NCI-H1436 treated with DMSO at 0.1 percent for 48 hours (cell line): ENCODE results near the gene ATP8B4.
"Not testable (repeated sequence)": the region's sequence is repeated elsewhere in the genome, so short reads cannot be mapped to it uniquely, and the experiment has no call there.

ENCODE experiments used
- DNase-seq: peaks from one replicate; lab custom pipeline; 2025; lab: John Stamatoyannopoulos, UW

Gene ATP8B4

GRCh38 chr15:50017522-50017921 lies 101.5 kb downstream of the ATP8B4 start:
- no peak for DNase-seq

- DNase-seq: no peak
These were observed 102.1 kb downstream of the ATP8B4 start for GRCh38 chr15:50016951-50017350.

DNA sequence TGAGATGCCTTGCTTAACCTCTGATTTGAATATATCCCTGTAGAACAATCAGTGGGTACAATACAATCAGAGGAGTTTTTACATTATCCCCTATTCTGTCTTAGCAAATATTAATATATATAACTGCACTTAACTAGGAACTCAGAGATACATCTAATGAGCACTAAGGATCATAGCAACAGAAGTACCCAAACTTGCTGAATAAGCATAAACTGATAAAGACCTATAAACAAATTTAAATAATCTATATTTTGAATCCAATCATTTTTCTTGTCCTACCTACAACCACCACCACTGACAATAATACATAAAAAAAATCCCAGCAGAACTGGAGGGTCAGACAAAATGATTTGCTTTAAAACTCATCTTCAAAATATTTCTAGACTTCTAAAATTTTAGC lies 106.2 kb downstream of the ATP8B4 start:
- DNase-seq: no peak

DNA sequence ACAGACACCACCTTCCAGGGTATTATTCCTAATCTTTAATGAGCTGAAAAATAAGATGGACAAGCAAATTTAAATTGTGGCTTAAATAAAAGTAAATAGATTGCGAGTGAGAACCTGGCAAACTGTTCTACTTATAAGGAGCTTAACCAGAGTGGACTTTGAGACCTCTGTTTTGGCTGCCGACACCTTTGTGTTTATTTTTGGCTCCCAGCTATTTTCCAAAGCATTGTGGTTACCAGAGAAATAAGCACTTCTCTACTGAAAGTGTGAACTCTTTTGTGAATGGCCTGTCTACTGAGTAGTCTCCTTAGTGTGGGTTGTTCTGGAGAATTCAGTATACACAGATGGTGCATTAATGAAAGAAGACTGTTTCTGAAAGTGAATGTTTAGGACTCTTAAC lies 109.4 kb downstream of the ATP8B4 start:
- no peak for DNase-seq

GRCh38 chr15:50003786-50004334 lies 115.2 kb downstream of the ATP8B4 start:
- peak; percentile 17 for DNase-seq

DNA sequence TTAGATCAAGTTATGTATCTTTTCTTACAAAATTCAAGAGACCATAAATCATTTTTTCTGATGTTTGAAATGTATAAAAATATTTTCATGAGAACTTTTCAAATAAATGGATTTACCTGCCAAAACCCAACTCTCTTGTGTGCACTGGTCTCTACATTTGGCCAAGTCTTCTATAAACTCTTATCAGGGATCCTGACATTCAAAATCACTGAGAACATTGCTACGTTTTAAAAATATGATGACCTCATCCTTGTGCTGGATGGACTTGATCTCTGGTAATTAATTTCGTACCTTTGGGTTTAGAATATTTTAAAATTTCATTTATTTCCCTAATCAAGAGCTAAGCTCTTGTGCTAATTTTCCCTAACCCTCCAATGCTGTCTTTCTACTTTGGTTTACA lies 127.4 kb downstream of the ATP8B4 start:
- no peak for DNase-seq

DNA sequence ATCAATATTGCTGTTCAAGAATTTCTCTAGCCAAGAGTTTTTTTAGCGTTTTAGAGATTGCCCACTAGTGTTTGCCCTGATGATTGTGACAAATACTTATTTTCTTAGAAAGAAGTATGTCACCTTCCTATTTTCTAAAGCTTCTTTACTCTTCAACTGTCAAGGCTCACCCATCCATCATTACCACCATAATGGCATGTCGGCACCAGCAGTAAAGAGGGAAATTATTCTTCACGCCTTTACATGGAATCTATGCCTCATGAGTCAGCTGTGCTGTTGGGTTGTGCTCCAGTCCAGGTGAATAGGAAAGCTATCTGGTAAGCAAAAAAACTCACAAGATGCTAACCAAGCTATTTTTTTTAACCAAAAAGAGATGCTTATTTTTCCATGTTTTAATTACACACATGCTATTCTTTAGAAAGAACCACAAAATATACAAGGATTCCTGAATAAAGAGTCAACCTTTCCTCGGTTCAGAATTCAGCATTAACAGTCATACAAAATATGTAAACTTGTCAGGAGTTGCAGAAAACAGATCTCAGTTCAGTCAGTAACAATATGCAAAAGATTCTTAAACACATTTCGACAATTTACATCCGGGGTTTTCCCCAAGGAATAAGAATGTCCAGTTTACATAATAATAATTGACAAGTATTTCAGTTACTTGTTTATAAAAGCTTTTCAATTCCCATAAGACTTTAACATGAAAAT lies 128.0 kb downstream of the ATP8B4 start:
- DNase-seq: no peak

GRCh38 chr15:49989498-49989897 lies 129.5 kb downstream of the ATP8B4 start:
- DNase-seq: no peak

GRCh38 chr15:49988766-49989165 lies 130.3 kb downstream of the ATP8B4 start:
- DNase-seq: no peak

DNA sequence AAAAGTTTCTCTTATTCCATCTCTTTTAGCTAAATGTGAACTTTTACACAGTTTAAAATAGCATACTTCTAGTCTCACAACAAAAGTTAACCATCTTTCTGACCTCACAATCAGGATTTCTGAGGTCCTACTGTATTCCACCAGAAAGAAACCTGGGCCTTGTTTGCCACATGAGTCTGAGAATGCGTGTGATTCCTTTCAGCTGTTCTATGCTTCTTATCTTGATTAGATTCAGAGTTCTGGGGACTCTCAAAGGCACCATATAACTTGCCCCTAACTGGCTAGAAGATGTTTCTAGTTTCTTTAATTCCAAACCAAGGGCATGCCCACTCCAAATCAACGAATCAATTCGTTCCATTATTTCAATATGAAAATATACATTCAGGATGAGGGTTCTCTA lies 131.1 kb downstream of the ATP8B4 start:
- no peak for DNase-seq

- no peak for DNase-seq
These were observed 131.7 kb downstream of the ATP8B4 start for GRCh38 chr15:49987198-49987785.

- DNase-seq: no peak
These were observed 132.7 kb downstream of the ATP8B4 start for GRCh38 chr15:49986326-49986725.

DNA sequence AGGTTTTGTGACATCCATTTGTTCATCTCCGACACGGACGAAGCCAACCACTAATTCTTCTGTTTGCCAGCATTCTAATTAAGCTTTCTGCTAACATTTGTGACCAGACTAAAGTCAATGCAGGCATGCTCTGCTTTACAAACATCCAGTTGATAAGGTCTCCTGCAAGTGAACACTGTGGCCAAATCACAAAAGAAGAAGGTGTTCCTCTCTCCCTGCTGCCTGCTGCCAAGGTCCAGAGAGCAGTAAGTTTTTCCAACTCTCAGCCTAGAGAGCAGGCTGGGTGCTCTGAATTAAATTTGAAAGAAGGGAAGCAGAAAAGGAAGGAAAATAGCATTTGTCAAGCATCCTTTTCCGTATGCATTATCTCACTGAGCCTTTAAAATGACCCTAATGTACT lies 133.6 kb downstream of the ATP8B4 start:
- no peak for DNase-seq

- DNase-seq: no peak
These were observed 134.6 kb downstream of the ATP8B4 start for GRCh38 chr15:49984436-49984835.

- DNase-seq: no peak
These were observed 136.4 kb downstream of the ATP8B4 start for GRCh38 chr15:49982584-49982983.

DNA sequence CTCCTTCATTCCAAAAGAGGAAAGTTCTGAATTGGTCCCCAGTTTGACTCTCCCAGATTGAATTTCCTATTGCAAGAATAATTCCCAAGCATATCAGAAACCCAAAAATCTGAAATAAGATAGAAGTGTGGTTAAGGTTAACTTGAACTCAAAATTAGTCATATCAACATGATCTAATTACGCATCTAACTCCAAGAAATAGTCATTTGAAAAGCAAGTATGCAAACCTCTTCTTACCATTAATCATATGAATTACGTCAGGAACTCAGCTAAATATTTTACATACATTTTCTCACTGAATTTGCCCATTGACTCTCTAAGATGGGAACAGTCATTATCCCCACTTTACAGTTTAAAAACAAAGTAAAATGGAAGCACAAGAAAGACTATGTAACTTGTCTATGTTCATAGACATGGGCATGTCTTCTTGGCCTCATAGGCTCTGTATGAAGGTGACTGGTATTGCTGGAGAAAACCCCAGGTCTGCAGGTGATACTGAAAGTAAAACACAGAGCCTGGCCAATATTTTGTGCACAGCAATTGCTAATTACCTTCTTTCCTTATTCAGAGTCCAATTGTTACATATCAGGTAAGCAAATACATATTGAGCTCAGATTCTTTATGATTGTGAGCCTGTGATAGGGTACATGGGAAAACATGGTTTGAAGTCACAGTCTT lies 139.2 kb downstream of the ATP8B4 start:
- no peak for DNase-seq

GRCh38 chr15:49978121-49978520 lies 140.9 kb downstream of the ATP8B4 start:
- DNase-seq: no peak

GRCh38 chr15:49977306-49977705 lies 141.7 kb downstream of the ATP8B4 start:
- no peak for DNase-seq

GRCh38 chr15:49964551-49964950 lies 154.5 kb downstream of the ATP8B4 start:
- no peak for DNase-seq

GRCh38 chr15:49964061-49964460 lies 155.0 kb downstream of the ATP8B4 start:
- no peak for DNase-seq

DNA sequence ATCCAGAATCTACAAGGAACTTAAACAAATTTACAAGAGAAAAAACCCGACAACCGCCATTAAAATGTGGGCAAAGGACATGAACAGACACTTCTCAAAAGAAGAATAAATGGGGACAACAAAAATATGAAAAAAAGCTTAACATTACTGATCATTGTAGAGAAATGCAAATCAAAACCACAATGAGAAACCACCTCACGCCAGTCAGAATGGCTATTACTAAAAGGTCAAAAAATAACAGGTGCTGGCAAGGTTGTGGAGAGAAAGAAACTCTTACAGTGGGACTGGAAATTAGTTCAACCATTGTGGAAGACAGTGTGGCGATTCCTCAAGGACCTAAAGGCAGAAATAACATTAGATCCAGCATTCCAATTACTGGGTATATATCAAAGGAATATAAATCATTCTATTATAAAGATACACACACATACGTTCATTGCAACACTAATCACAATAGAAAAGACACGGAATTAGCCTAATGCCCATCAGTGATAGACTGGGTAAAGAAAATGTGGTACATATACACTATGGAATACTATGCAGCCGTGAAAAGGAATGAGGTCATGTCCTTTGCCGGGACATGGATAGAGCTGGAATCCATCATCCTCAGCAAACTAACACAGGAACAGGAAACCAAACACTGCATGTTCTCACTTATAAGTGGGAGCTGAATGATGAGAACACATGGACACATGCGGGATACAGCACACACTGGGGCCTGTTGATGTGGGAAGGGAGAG lies 155.8 kb downstream of the ATP8B4 start:
- DNase-seq: not testable (repeated sequence)

GRCh38 chr15:49962044-49962602 lies 156.9 kb downstream of the ATP8B4 start:
- DNase-seq: no peak
